PC-3 (cell line): ENCODE data around the gene CCSER1.

ENCODE experiments used
- CTCF ChIP-seq: fragments of 300-600 bp; sonication (generic); conservative IDR thresholded peaks from 2 replicates; pipeline ENCODE4 v1.5.1; 2017; ENCODE audit warnings: antibody characterized with exemption, low read depth, mild to moderate bottlenecking, low read length
- EZH2 ChIP-seq: fragments of 300-600 bp; sonication (generic); IDR thresholded peaks from one replicate; pipeline ENCODE4 v1.6.1; 2017; ENCODE audit warnings: antibody characterized with exemption, mild to moderate bottlenecking, low read length; ENCODE audit not compliant: unreplicated experiment

- TF ChIP-seq CTCF (no peak), EZH2 (no peak)
Observed at GRCh38 chr4:90586799-90587198, 459.6 kb downstream of the CCSER1 start.
